ENCODE data around the gene PITX1. TPM values are rescaled to one million over a fixed set of nuclear protein-coding genes. Genes with fewer than 3 reads are reported as not detected.

PITX1 gene
- total RNA-seq, 2 donors from 2014 or later: not detected

DNA sequence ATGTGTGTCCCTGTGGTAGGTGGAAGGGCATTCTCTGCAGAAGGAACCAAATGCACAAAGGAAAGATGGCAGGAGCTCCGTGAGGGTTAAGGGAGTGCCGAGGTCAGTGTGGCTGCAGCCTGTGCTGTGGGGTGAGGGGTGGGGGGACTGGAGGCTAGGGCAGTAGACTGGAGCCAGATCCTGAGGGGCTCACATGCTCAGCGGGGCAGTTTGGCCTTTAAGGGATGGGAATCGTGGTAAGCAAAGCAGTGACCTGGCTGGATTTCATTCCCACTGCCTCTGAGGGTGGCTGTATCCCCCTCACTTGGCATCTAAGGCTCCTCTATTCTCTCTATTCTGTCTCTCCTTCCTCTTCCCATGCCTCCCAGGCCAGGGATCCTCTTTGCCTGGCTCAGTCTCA is 15.6 kb downstream of the PITX1 start:
- DNase-seq (no peak), ATAC-seq (no peak)
- no peak overlapping the region for H3K4me3 ChIP-seq
- no peak for TF ChIP-seq POLR2A (IDR thresholded peaks at IDR 0.05)
- H3K27me3 ChIP-seq: no peaks in the 10 kb centered on the region
- intact Hi-C loops (cut with DNase I): no loop called here
- peaks cover 16% of the 10 kb centered on the region for H3K4me1 ChIP-seq
- no peak overlapping the region for H3K27ac ChIP-seq
- no peaks in the 10 kb centered on the region for H3K9me3 ChIP-seq
- no peaks in the 10 kb centered on the region for H3K36me3 ChIP-seq (replicated peaks in 1 of 2; ENCODE audit: insufficient read depth in 1 of 2, low read depth in 2 of 2)
- WGBS, 2 donors: 92 to 95% methylated on average over 4 of the region's 4 CpGs

DNA sequence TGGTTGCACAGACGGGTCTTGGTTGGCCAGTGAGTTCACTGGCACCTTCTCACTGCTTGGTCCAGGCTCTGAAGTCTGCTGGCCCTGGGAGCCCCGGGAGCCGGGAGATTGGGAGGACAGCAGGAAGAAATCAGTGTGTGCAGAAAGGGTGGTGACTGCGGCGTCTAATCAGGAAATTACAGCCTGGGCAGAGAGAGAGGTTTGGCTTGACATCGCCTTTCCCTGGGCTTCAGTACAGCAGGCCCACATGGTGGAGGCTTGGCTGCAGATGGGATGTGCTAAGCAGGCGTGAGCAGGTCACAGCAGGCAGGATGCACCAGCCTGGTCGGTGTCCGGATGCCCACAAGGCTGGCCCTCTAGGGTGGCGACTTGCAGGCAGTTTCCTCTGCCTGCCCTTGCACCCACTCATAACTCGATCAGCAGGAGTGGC is 17.2 kb downstream of the PITX1 start:
- H3K27ac ChIP-seq: no peak overlapping the region
- H3K27me3 ChIP-seq: no peaks in the 10 kb centered on the region
- 92 to 94% methylated on average over 10 to 11 of the region's 11 CpGs for WGBS, 2 donors
- no peak for ATAC-seq
- H3K36me3 ChIP-seq (replicated peaks in 1 of 2; ENCODE audit: insufficient read depth in 1 of 2, low read depth in 2 of 2): no peaks in the 10 kb centered on the region
- peak in 1 of 4 donors; percentile 6 for DNase-seq
- peaks cover 16% of the 10 kb centered on the region for H3K4me1 ChIP-seq
- no peaks in the 10 kb centered on the region for H3K9me3 ChIP-seq
- intact Hi-C loops (cut with DNase I): no loop called here
- TF ChIP-seq, protein P1, sequence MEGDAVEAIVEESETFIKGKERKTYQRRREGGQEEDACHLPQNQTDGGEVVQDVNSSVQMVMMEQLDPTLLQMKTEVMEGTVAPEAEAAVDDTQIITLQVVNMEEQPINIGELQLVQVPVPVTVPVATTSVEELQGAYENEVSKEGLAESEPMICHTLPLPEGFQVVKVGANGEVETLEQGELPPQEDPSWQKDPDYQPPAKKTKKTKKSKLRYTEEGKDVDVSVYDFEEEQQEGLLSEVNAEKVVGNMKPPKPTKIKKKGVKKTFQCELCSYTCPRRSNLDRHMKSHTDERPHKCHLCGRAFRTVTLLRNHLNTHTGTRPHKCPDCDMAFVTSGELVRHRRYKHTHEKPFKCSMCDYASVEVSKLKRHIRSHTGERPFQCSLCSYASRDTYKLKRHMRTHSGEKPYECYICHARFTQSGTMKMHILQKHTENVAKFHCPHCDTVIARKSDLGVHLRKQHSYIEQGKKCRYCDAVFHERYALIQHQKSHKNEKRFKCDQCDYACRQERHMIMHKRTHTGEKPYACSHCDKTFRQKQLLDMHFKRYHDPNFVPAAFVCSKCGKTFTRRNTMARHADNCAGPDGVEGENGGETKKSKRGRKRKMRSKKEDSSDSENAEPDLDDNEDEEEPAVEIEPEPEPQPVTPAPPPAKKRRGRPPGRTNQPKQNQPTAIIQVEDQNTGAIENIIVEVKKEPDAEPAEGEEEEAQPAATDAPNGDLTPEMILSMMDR (IDR thresholded peaks at IDR 0.05): no peak
- TF ChIP-seq POLR2A (IDR thresholded peaks at IDR 0.05): no peak
- H3K4me3 ChIP-seq: no peak overlapping the region

DNA sequence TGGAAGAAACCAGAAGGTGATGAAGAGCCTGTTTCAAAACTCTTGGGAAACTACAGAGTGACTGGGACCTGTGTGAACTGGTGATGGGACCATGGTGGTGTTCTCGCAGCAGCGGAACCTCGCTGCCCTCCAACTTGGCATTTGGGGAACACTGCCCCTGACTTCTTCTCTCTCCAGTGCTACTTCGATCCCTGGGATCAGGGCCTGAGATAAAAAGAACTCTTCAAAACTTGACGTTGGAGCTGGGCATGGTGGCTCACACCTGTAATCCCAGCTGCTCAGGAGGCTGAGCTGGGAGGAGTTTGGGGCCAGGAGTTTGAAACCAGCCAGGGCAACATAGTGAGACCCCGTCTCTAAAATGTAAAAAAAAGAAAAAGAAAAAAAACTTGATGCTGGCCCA is 18.1 kb downstream of the PITX1 start:
- intact Hi-C loops (cut with DNase I): no loop called here
- no peak overlapping the region for H3K4me3 ChIP-seq
- no peaks in the 10 kb centered on the region for H3K9me3 ChIP-seq
- H3K27ac ChIP-seq: no peak overlapping the region
- H3K4me1 ChIP-seq: peaks cover 16% of the 10 kb centered on the region
- no peak for DNase-seq
- no peaks in the 10 kb centered on the region for H3K36me3 ChIP-seq (replicated peaks in 1 of 2; ENCODE audit: insufficient read depth in 1 of 2, low read depth in 2 of 2)
- H3K27me3 ChIP-seq: no peaks in the 10 kb centered on the region
- 92 to 93% methylated on average over 6 of the region's 6 CpGs for WGBS, 2 donors
- ATAC-seq: no peak
- TF ChIP-seq, protein P1 (IDR thresholded peaks at IDR 0.05): no peak
- no peak for TF ChIP-seq POLR2A (IDR thresholded peaks at IDR 0.05)

DNA sequence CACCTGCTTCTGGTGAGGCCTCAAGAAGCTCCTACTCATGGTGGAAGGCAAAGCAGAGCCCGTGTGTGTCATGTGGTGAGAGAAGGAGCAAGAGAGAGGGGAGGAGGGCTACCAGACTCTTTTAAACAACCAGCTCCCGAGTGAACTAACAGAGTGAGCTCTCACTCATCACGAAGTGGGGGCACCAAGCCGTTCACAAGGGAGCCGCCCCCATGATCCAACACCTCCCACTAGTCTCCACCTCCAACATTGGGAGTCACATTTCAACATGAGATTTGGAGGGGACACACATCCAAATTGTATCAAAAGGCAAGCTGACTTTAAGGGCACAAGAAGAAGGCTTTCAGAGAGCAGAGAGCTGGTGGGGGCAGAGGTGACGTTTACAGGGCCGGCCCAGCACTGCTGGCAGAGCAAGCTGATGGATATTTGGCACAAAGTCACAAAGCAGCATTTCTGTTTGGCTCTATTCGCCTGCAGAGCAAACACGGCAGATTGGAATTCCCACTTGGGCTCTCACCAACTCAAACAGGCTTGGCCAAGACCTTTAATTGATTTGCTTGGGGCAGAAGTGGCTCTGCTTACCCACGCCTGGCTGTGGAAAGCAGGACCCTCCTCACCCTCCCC is 20.0 kb downstream of the PITX1 start:
- ATAC-seq (peak; percentile 93), DNase-seq (peak; percentile 72 to 86 (median 81))
- H3K36me3 ChIP-seq (replicated peaks in 1 of 2; ENCODE audit: insufficient read depth in 1 of 2, low read depth in 2 of 2): no peaks in the 10 kb centered on the region
- 37 to 52% methylated on average over 9 to 10 of the region's 10 CpGs for WGBS, 2 donors
- intact Hi-C loops (cut with DNase I): no loop called here
- no peak overlapping the region for H3K4me3 ChIP-seq
- no peaks in the 10 kb centered on the region for H3K9me3 ChIP-seq
- H3K4me1 ChIP-seq: peaks cover 16% of the 10 kb centered on the region
- no peak for TF ChIP-seq POLR2A (IDR thresholded peaks at IDR 0.05)
- TF ChIP-seq, protein P1 (IDR thresholded peaks at IDR 0.05): no peak
- H3K27me3 ChIP-seq: no peaks in the 10 kb centered on the region
- H3K27ac ChIP-seq: peak overlapping the region in 2 of 4 donors; percentile 23 to 41

DNA sequence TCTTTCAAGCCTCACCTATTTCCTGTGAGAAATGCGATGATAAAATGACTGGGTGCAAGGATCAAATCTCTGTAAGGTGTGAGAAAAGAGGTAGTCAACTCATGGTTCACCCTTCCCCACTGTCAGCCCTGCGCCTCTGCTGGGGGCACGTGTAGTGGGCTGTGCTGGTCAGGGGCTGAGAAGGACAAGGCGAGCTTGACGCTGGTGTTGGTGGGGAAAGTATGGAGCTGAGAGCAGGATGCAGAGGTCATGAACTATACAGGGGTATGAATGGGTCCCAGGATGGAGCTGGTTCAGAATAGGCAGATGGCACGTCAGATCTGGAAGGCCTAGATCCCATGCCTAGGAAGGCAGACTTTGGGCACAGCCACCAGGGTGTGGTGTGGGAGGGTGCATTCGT is 20.6 kb downstream of the PITX1 start:
- intact Hi-C loops (cut with DNase I): no loop called here
- no peaks in the 10 kb centered on the region for H3K36me3 ChIP-seq (replicated peaks in 1 of 2; ENCODE audit: insufficient read depth in 1 of 2, low read depth in 2 of 2)
- TF ChIP-seq, protein P1 (IDR thresholded peaks at IDR 0.05): no peak
- no peak for TF ChIP-seq POLR2A (IDR thresholded peaks at IDR 0.05)
- 87 to 91% methylated on average over 7 of the region's 7 CpGs for WGBS, 2 donors
- no peak overlapping the region for H3K27ac ChIP-seq
- no peaks in the 10 kb centered on the region for H3K27me3 ChIP-seq
- no peak overlapping the region for H3K4me3 ChIP-seq
- no peak for DNase-seq
- H3K9me3 ChIP-seq: no peaks in the 10 kb centered on the region
- no peak for ATAC-seq
- H3K4me1 ChIP-seq: peaks cover 16% of the 10 kb centered on the region
